Inferior parietal cortex (tissue), 1 donor: Measurements from ENCODE around the gene ZACN.

Experiments used
- DNase-seq: peaks from one replicate; pipeline ENCODE4 v3.0.0-alpha.2; 2016; ENCODE audit errors: extremely low spot score

Gene ZACN

GRCh38 chr17:76131692-76132573 is 53.0 kb downstream of the ZACN start:
- DNase-seq: no peak
